Esophagus muscularis mucosa (tissue), 4 donors: Measurements from ENCODE around the gene CLN3. TPM values are rescaled to one million over a fixed set of nuclear protein-coding genes. Genes with fewer than 3 reads are reported as not detected.

Experiments
- DNase-seq: peaks from one replicate; pipeline ENCODE4 v3.0.0-alpha.2; 2017; ENCODE audit errors: extremely low spot score
- H3K27ac ChIP-seq, 4 donors: fragments of 200-600 bp; sonication (generic); replicated peaks in 1 of 4; 1 replicate in 3 of 4; 2 replicates in 1 of 4; pipeline ENCODE4 v1.5.1; 2016 to 2019; ENCODE audit warnings: mild to moderate bottlenecking in 1 of 4
- H3K27me3 ChIP-seq, 4 donors: fragments of 200-600 bp; sonication (generic); one replicate each; pipeline versions ENCODE4 v1.5.1 to v1.6.0; 2016 to 2019
- H3K36me3 ChIP-seq, 4 donors: fragments of 200-600 bp; sonication (generic); one replicate each; pipeline ENCODE4 v1.5.1; 2016 to 2019
- H3K4me1 ChIP-seq, 4 donors: fragments of 200-600 bp; sonication (generic); one replicate each; pipeline ENCODE4 v1.5.1; 2016 to 2019
- H3K4me3 ChIP-seq, 4 donors: fragments of 200-600 bp; sonication (generic); 1 replicate in 2 of 4; 2 replicates in 2 of 4; pipeline ENCODE4 v1.5.1; 2016 to 2019; ENCODE audit warnings: mild to moderate bottlenecking in 4 of 4, moderate library complexity in 1 of 4
- H3K9me3 ChIP-seq, 4 donors: fragments of 200-600 bp; sonication (generic); 1 replicate in 3 of 4; 2 replicates in 1 of 4; pipeline ENCODE4 v1.5.1; 2016 to 2019
- EP300 ChIP-seq: sonication (generic); formaldehyde crosslinking; IDR thresholded peaks from one replicate; pipeline ENCODE4 v1.6.1; 2017; ENCODE audit warnings: antibody characterized with exemption
- POLR2A ChIP-seq: fragments of 450-650 bp; IDR thresholded peaks from one replicate; pipeline ENCODE4 v1.6.1; 2017; ENCODE audit warnings: antibody characterized with exemption, moderate library complexity, mild to moderate bottlenecking, low read depth
- POLR2AphosphoS5 ChIP-seq, 2 donors: sonication (generic); formaldehyde crosslinking; IDR thresholded peaks; one replicate each; pipeline ENCODE4 v1.6.1; 2017; ENCODE audit warnings: antibody characterized with exemption in 2 of 2
- WGBS: methylation state at CpG from one replicate; pipeline ENCODE4 v1.1.5; 2018; 5-methylcytosine and 5-hydroxymethylcytosine counted together
- intact Hi-C: fragments of 100-400 bp; cut with DNase I; formaldehyde crosslinking; loops from one replicate; pipeline ENCODE4 v1.15.1; 2023
- total RNA-seq, 4 donors: library from RNA; depleted of rRNA; stranded (reverse); fragments of >200 nt; gene quantifications; one replicate each; pipeline versions ENCODE4 v1.1.0 to v1.2.1, GENCODE V29; 2016
- TF ChIP-seq, protein P1 (sequence below), 3 experiments: fragments of 200-600 bp in 2 of 3; fragments of 450-650 bp in 1 of 3; sonication (generic) in 2 of 3; IDR thresholded peaks; one replicate each; pipeline ENCODE4 v1.5.1; 2017 to 2019; ENCODE audit warnings: antibody characterized with exemption in 3 of 3, mild to moderate bottlenecking in 2 of 3, moderate library complexity in 1 of 3

Gene CLN3
- total RNA-seq = 10 to 100 TPM; 10.3 to 23.3 (median 16.6) TPM

DNA sequence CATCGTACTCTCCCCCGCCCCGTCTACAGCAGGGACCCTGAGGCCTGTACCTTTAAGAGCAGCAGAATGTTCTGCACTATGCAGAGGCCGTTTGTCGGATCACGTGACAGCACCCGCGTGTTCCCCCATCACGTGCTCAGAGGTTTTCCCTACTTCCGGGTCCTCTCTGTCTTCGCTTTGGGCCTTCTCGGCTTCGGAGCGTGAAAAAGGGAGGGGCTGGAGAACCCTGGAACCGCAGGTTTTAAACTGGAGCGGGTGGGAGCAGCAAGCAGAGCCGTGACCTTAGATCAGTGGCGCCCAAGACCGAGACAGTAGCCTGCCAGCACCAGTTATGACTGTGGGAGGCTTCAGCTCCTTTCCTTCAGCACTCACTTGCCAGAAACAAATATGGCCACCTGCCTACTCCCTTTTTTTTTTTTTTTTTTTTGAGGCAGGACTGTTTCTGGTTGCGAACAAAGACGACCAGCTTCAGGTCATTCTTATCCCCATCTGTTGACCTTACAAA is at the start of gene CLN3:
CLN3 (minus strand) TSS at position 105 of the 505 bp plus-strand sequence. CDS start 315 bp downstream, outside the sequence.
- TF ChIP-seq POLR2AphosphoS5 (IDR thresholded peaks at IDR 0.05) = peak; percentile 68 to 84
- TF ChIP-seq, protein P1, sequence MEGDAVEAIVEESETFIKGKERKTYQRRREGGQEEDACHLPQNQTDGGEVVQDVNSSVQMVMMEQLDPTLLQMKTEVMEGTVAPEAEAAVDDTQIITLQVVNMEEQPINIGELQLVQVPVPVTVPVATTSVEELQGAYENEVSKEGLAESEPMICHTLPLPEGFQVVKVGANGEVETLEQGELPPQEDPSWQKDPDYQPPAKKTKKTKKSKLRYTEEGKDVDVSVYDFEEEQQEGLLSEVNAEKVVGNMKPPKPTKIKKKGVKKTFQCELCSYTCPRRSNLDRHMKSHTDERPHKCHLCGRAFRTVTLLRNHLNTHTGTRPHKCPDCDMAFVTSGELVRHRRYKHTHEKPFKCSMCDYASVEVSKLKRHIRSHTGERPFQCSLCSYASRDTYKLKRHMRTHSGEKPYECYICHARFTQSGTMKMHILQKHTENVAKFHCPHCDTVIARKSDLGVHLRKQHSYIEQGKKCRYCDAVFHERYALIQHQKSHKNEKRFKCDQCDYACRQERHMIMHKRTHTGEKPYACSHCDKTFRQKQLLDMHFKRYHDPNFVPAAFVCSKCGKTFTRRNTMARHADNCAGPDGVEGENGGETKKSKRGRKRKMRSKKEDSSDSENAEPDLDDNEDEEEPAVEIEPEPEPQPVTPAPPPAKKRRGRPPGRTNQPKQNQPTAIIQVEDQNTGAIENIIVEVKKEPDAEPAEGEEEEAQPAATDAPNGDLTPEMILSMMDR (IDR thresholded peaks at IDR 0.05) = no peak
- intact Hi-C loops = loop anchor here (2.0 kb wide), 1 partner anchor 63 kb away; no protein-coding TSS in a partner anchor
- WGBS = under 1% methylated on average over 18 of the region's 21 CpGs
- H3K27me3 ChIP-seq = no peaks in the 10 kb centered on the region
- no peaks in the 10 kb centered on the region for H3K9me3 ChIP-seq
- peak; percentile 98 for DNase-seq
- H3K4me1 ChIP-seq = peaks cover 8 to 27% (median 23%) of the 10 kb centered on the region in 4 donors
- peak within 1 kb of the TSS; percentile 76 to 99 (median 98) for H3K4me3 ChIP-seq
- H3K27ac ChIP-seq = peak within 1 kb of the TSS; percentile 92 to 95 (median 94)
- H3K36me3 ChIP-seq = peaks cover 16 to 32% (median 26%) of the 10 kb centered on the region in 4 donors

DNA sequence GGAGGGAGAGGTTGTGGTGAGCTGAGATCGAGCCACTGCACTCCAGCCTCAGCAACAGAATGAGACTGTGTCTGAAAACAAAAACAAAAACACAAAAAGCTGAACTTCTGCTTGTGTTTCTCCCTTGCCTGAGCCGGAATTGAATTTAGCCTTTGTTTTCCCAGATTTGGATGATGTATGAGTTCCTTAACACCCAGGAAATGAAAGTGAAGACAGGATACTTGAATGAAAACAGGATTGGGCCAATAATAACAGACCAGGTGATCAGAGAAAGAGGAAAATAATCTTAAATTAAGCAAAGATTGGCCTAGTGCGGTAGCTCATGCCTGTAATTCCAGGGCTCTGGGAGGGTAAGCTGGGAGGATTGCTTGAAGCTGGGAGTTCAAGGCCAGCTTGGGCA is 48.5 kb upstream of the CLN3 start:
- 88% methylated on average over 3 of the region's 3 CpGs for WGBS
- Histone ChIP-seq H3K9me3 (no peaks in the 10 kb centered on the region), H3K27me3 (no peaks in the 10 kb centered on the region), H3K4me1 (peaks cover 16 to 40% (median 38%) of the 10 kb centered on the region in 4 donors), H3K27ac (peak overlapping the region in 2 of 4 donors; percentile 93 to 94), H3K4me3 (no peak overlapping the region), H3K36me3 (peaks cover 0 to 17% (median 11%) of the 10 kb centered on the region in 4 donors)
- intact Hi-C loops = no loop called here
- no peak for DNase-seq
- TF ChIP-seq EP300 = no peak
- TF ChIP-seq POLR2A = no peak
- TF ChIP-seq POLR2AphosphoS5 (IDR thresholded peaks at IDR 0.05) = no peak
- TF ChIP-seq, protein P1 (IDR thresholded peaks at IDR 0.05) = no peak

DNA sequence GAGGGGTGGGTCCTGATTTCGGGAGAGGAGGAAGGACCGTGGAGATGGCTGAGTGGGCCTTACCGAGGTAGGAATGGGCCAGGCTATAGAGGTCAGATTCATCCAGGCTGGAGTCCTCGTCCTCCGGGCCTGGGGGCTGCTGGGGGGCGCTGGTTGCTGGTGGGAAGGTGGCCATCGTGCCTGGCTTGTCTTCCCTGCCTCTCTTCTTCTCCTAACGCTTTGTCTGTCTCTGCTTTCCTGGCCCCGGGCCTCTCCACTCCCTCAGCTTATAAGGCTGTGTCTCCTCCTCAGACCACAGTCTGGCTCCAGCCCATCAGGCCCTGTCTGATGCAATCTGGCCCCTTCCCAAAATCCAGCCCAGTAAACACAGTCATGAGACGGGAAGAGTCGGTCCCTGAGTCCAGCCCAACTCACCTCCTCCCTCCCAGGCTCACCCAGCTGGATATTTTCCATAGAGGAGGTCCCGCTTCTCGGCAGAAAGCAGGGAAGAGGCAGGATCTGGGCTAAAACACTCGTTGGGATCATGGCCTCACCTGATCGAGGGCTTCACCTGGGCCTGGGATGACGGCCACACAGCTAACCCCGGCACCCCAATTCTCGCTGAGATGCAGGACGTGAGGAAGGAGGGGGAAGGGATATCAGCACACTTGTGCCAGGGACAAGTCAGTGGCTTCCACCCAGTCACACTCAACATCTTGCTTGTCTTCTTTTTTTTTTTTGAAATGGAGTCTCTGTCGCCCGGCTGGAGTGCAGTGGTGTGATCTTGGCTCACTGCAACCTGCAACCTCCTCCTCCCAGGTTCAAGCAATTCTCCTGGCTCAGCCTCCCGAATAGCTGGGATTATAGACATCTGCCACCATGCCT is 47.1 kb upstream of the CLN3 start, which contains the start of gene NUPR1:
NUPR1 (minus strand) TSS at position 242 of the 864 bp plus-strand sequence; CDS start at position 175, 67 bp downstream.
- Histone ChIP-seq H3K4me1 (peaks cover 16 to 54% (median 42%) of the 10 kb centered on the region in 4 donors), H3K27ac (peak within 1 kb of the TSS; percentile 92 to 95 (median 94)), H3K4me3 (peak within 1 kb of the TSS; percentile 58 to 67 (median 62)), H3K36me3 (peaks cover 0 to 26% (median 15%) of the 10 kb centered on the region in 4 donors), H3K27me3 (no peaks in the 10 kb centered on the region), H3K9me3 (peaks cover 0 to 4% (median 0%) of the 10 kb centered on the region in 4 donors)
- DNase-seq = peak; percentile 99
- WGBS = 28% methylated on average over 20 of the region's 22 CpGs
- intact Hi-C loops = no loop called here
- TF ChIP-seq, protein P1 (IDR thresholded peaks at IDR 0.05) = peak in 1 of 3 experiments; percentile 6
- TF ChIP-seq EP300 (no peak), POLR2AphosphoS5 (IDR thresholded peaks at IDR 0.05) (peak; percentile 96 to 98), POLR2A (peak; percentile 92)

DNA sequence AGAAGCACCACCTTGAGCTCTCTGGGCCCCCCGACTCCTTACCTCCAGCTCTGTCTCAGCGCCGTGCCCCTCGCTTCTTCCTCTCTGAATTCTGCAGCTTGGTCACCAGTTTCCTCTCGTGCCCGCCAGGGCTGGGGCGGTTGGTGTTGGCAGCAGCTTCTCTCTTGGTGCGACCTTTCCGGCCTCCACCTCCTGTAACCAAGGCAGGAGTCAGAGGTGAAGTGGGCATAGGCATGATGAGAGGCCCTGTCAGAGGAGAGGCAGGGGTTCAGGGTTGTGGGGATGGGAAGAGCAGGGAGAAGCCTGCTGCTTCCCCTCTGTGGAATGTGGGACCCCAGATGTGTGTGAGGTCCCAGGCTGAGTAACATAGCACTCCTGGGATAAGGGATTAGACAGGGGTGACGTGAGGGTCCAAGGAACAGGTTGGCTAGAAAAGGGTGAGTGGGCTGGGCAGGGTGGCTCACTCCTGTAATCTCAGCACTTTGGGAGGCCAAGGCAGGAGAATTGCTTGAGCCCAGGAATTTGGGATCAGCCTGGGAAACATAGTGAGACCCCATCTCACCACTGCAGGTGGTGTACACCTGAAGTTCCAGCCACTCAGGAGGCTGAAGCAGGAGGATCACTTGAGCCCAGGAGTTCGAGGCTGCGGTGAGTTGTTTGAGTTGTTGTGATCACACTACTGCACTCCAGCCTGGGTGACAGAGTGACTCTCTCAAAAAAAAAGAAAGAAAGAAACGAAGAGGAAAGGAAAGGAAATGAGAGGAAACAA is 46.3 kb upstream of the CLN3 start:
- Histone ChIP-seq H3K27ac (peak overlapping the region; percentile 92 to 95 (median 94)), H3K4me1 (peaks cover 17 to 62% (median 46%) of the 10 kb centered on the region in 4 donors), H3K27me3 (no peaks in the 10 kb centered on the region), H3K36me3 (peaks cover 0 to 28% (median 15%) of the 10 kb centered on the region in 4 donors), H3K4me3 (peak overlapping the region; percentile 58 to 67 (median 62)), H3K9me3 (peaks cover 0 to 4% (median 0%) of the 10 kb centered on the region in 4 donors)
- no peak for TF ChIP-seq POLR2AphosphoS5 (IDR thresholded peaks at IDR 0.05)
- TF ChIP-seq, protein P1 (IDR thresholded peaks at IDR 0.05) = no peak
- no peak for TF ChIP-seq POLR2A
- no peak for TF ChIP-seq EP300
- 85% methylated on average over 13 of the region's 13 CpGs for WGBS
- DNase-seq = no peak
- intact Hi-C loops = no loop called here
